ENCODE results near the gene TM9SF3. TPM values are rescaled to one million over a fixed set of nuclear protein-coding genes. Genes with fewer than 3 reads are reported as not detected.

TM9SF3 gene
- total RNA-seq, 3 donors from 2014 or later, result 188 to 241 (median 212) TPM

GRCh38 chr10:96524741-96525140 lies 62.1 kb downstream of the TM9SF3 start:
- DNase-seq, result no peak
- intact Hi-C loops (cut with DNase I, micrococcal nuclease), result no loop called here
- Histone ChIP-seq H3K4me3 (no peak overlapping the region), H3K36me3 (ENCODE audit: low read depth) (no peaks in the 10 kb centered on the region), H3K9me3 (no peaks in the 10 kb centered on the region), H3K4me1 (ENCODE audit: low read depth) (no peaks in the 10 kb centered on the region)
- TF ChIP-seq, protein P1, sequence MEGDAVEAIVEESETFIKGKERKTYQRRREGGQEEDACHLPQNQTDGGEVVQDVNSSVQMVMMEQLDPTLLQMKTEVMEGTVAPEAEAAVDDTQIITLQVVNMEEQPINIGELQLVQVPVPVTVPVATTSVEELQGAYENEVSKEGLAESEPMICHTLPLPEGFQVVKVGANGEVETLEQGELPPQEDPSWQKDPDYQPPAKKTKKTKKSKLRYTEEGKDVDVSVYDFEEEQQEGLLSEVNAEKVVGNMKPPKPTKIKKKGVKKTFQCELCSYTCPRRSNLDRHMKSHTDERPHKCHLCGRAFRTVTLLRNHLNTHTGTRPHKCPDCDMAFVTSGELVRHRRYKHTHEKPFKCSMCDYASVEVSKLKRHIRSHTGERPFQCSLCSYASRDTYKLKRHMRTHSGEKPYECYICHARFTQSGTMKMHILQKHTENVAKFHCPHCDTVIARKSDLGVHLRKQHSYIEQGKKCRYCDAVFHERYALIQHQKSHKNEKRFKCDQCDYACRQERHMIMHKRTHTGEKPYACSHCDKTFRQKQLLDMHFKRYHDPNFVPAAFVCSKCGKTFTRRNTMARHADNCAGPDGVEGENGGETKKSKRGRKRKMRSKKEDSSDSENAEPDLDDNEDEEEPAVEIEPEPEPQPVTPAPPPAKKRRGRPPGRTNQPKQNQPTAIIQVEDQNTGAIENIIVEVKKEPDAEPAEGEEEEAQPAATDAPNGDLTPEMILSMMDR (IDR thresholded peaks at IDR 0.05), result no peak
- no peak for ATAC-seq

GRCh38 chr10:96517284-96517683 lies 69.5 kb downstream of the TM9SF3 start:
- Histone ChIP-seq H3K4me3 (no peak overlapping the region), H3K4me1 (ENCODE audit: low read depth) (peaks cover 23% of the 10 kb centered on the region), H3K36me3 (ENCODE audit: low read depth) (no peaks in the 10 kb centered on the region), H3K9me3 (no peaks in the 10 kb centered on the region)
- DNase-seq (no peak), ATAC-seq (no peak)
- TF ChIP-seq, protein P1 (IDR thresholded peaks at IDR 0.05), result no peak
- intact Hi-C loops (cut with DNase I, micrococcal nuclease), result no loop called here

DNA sequence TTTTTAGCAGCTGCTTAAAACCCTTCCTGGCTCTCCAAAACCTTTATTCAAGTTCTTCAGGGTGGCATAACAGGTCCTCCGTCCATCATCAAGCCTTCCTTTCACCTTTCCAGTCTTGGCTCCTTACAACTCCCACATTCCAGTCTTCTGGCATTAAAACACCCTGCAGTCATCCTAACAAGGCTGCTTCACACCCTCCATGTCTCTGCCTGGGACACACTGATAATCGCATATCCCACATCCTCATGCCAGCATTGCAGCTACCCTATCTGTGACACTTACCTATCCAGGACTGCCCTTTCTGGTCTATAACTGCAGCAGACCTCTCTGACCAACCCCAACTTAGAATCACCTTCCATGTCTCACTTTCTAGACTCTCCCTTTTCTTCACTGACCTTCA lies 70.5 kb downstream of the TM9SF3 start:
- TF ChIP-seq, protein P1 (IDR thresholded peaks at IDR 0.05), result no peak
- no peak for ATAC-seq
- Histone ChIP-seq H3K9me3 (no peaks in the 10 kb centered on the region), H3K4me3 (no peak overlapping the region), H3K4me1 (ENCODE audit: low read depth) (peaks cover 24% of the 10 kb centered on the region), H3K36me3 (ENCODE audit: low read depth) (no peaks in the 10 kb centered on the region)
- no peak for DNase-seq
- intact Hi-C loops (cut with DNase I, micrococcal nuclease), result no loop called here

GRCh38 chr10:96513698-96514561 lies 72.9 kb downstream of the TM9SF3 start, which contains the start of gene TLL2:
TSS of gene TLL2 (minus strand) at chr10:96513926. CDS start at chr10:96513685, 241 bp downstream.
- intact Hi-C loops (cut with DNase I, micrococcal nuclease), result loop anchor here (5.0 kb wide), 1 partner anchor 117 kb away; no protein-coding TSS in a partner anchor
- H3K4me1 ChIP-seq (ENCODE audit: low read depth), result peaks cover 24% of the 10 kb centered on the region
- H3K36me3 ChIP-seq (ENCODE audit: low read depth), result no peaks in the 10 kb centered on the region
- H3K9me3 ChIP-seq, result no peaks in the 10 kb centered on the region
- peak; percentile 83 to 91 (median 90) for DNase-seq
- peak; percentile 95 for ATAC-seq
- TF ChIP-seq, protein P1 (IDR thresholded peaks at IDR 0.05), result peak; percentile 69
- H3K4me3 ChIP-seq, result no peak within 1 kb of the TSS

GRCh38 chr10:96513305-96513697 lies 73.5 kb downstream of the TM9SF3 start:
- peaks cover 24% of the 10 kb centered on the region for H3K4me1 ChIP-seq (ENCODE audit: low read depth)
- no peak overlapping the region for H3K4me3 ChIP-seq
- peak in 1 of 3 donors; percentile 17 for DNase-seq
- no peaks in the 10 kb centered on the region for H3K36me3 ChIP-seq (ENCODE audit: low read depth)
- TF ChIP-seq, protein P1 (IDR thresholded peaks at IDR 0.05), result no peak
- H3K9me3 ChIP-seq, result no peaks in the 10 kb centered on the region
- ATAC-seq, result no peak
- intact Hi-C loops (cut with DNase I, micrococcal nuclease), result loop anchor here (5.0 kb wide), 1 partner anchor 116 kb away; no protein-coding TSS in a partner anchor
